ENCODE data around the gene ZNF28. TPM values are rescaled to one million over a fixed set of nuclear protein-coding genes. Genes with fewer than 3 reads are reported as not detected.

Gene ZNF28
- total RNA-seq, result 14.3 and 19.9 TPM in 2 replicates

GRCh38 chr19:52821204-52821960, at the start of gene ZNF28:
Gene ZNF28 (minus strand): TSS chr19:52821633. CDS start chr19:52817958, 3,675 bp downstream.

GRCh38 chr19:52857378-52858191, 36.2 kb upstream of the ZNF28 start, which contains the start of gene ZNF468:
Gene ZNF468 (minus strand): TSS chr19:52857619. CDS start chr19:52854272, 3,347 bp downstream.

GRCh38 chr19:52786464-52787354, 34.7 kb downstream of the ZNF28 start, which contains the start of gene ZNF600:
Gene ZNF600 (minus strand): TSS chr19:52786791. CDS start chr19:52778888, 7,903 bp downstream.

Other genes with a start within 250 kb of the ZNF28 start
- 45.5 and 70.5 TPM in 2 replicates for gene ZNF83, start 183.3 kb downstream of the ZNF28 start, total RNA-seq
- 7.1 and 8.8 TPM in 2 replicates for gene ZNF611, start 86.6 kb downstream of the ZNF28 start, total RNA-seq
- gene ZNF600, start 34.8 kb downstream of the ZNF28 start, total RNA-seq, result 2.3 and 4.4 TPM in 2 replicates
- gene ZNF468, start 36.0 kb upstream of the ZNF28 start, total RNA-seq, result 27.4 and 30.2 TPM in 2 replicates
- gene ZNF320, start 76.0 kb upstream of the ZNF28 start, total RNA-seq, result 6.8 and 14.0 TPM in 2 replicates
- 5.2 and 7.3 TPM in 2 replicates for gene ZNF888, start 101.8 kb upstream of the ZNF28 start, total RNA-seq
- 11.0 and 16.4 TPM in 2 replicates for gene ZNF816, start 141.2 kb upstream of the ZNF28 start, total RNA-seq
- gene ERVV-1, start 192.3 kb upstream of the ZNF28 start, total RNA-seq, result not detected in 2 replicates
- not detected in 2 replicates for gene ERVV-2, start 223.1 kb upstream of the ZNF28 start, total RNA-seq